Activated naive CD4-positive, alpha-beta T cell treated with anti-CD3 and anti-CD28 coated beads, Interleukin-2, amount 10 ng/mL, durations not matched to agents 7 days and 5 days (primary cell): ENCODE data around the gene SBDS.
A peak's percentile ranks its signal among the peaks of the same experiment; 100 is the strongest.
"Not testable (repeated sequence)": the region's sequence is repeated elsewhere in the genome, so short reads cannot be mapped to it uniquely, and the experiment has no call there.

ENCODE experiments used
- CTCF ChIA-PET: fragments of 350-600 bp; sonication (Branson Sonifier 250); formaldehyde crosslinking; loops from one replicate; lab custom pipeline; 2021; ENCODE audit warnings: antibody characterized with exemption; lab: Charles Lee
- DNase-seq: peaks from one replicate; pipeline ENCODE4 v3.0.0-alpha.2; 2020
- H3K27ac Mint-ChIP-seq: one replicate; pipeline ENCODE4 v1.8.0; 2021; ENCODE audit warnings: mild to moderate bottlenecking, moderate library complexity, mixed read lengths
- H3K27me3 Mint-ChIP-seq: one replicate; pipeline ENCODE4 v1.8.0; 2021; ENCODE audit warnings: mild to moderate bottlenecking, mixed read lengths
- H3K36me3 Mint-ChIP-seq: one replicate; pipeline ENCODE4 v1.8.0; 2021; ENCODE audit warnings: mixed read lengths
- H3K4me1 Mint-ChIP-seq: one replicate; pipeline ENCODE4 v1.8.0; 2021; ENCODE audit warnings: mixed read lengths
- H3K4me3 Mint-ChIP-seq: one replicate; pipeline ENCODE4 v1.8.0; 2021; ENCODE audit warnings: mild to moderate bottlenecking, moderate library complexity, mixed read lengths
- H3K9me3 Mint-ChIP-seq: one replicate; pipeline ENCODE4 v1.8.0; 2021; ENCODE audit warnings: mixed read lengths

The SBDS gene

GRCh38 chr7:66995050-66995776 lies at the start of gene SBDS:
Gene SBDS (minus strand): TSS chr7:66995586. CDS start chr7:66995417, 169 bp downstream.
- Mint-ChIP-seq H3K27ac (peak within 1 kb of the TSS; percentile 100), H3K36me3 (peaks cover 26% of the 10 kb centered on the region), H3K4me3 (peak within 1 kb of the TSS; percentile 93), H3K4me1 (peaks cover 33% of the 10 kb centered on the region)
- H3K9me3 Mint-ChIP-seq, H3K27me3 Mint-ChIP-seq: not testable (repeated sequence)
- DNase-seq = peak; percentile 96
- CTCF ChIA-PET = interaction anchor here (1.2 kb wide), 1 partner anchor 73 kb away, joined by 3 read pairs; no protein-coding TSS in a partner anchor

- CTCF ChIA-PET, H3K9me3 Mint-ChIP-seq, H3K36me3 Mint-ChIP-seq, H3K27ac Mint-ChIP-seq, DNase-seq, H3K27me3 Mint-ChIP-seq, H3K4me1 Mint-ChIP-seq, H3K4me3 Mint-ChIP-seq: not testable (repeated sequence)
These were observed 48.2 kb upstream of the SBDS start for GRCh38 chr7:67043559-67043930.

- H3K4me3 Mint-ChIP-seq, H3K36me3 Mint-ChIP-seq, H3K9me3 Mint-ChIP-seq, H3K4me1 Mint-ChIP-seq, H3K27ac Mint-ChIP-seq, DNase-seq, H3K27me3 Mint-ChIP-seq, CTCF ChIA-PET: not testable (repeated sequence)
These were observed 47.6 kb upstream of the SBDS start for GRCh38 chr7:67042781-67043558.

- H3K9me3 Mint-ChIP-seq, H3K4me1 Mint-ChIP-seq, H3K4me3 Mint-ChIP-seq, H3K36me3 Mint-ChIP-seq, DNase-seq, H3K27me3 Mint-ChIP-seq, H3K27ac Mint-ChIP-seq: not testable (repeated sequence)
- CTCF ChIA-PET = interaction anchor here (0.6 to 1.0 kb wide), 2 partner anchors 210 to 411 kb away, joined by 3 to 5 read pairs; no protein-coding TSS in a partner anchor
These were observed 45.4 kb upstream of the SBDS start for GRCh38 chr7:67040832-67041231.

- CTCF ChIA-PET, H3K27me3 Mint-ChIP-seq, H3K27ac Mint-ChIP-seq, H3K4me1 Mint-ChIP-seq, H3K9me3 Mint-ChIP-seq, H3K4me3 Mint-ChIP-seq, DNase-seq: not testable (repeated sequence)
- peaks cover 28% of the 10 kb centered on the region for H3K36me3 Mint-ChIP-seq
These were observed 41.3 kb upstream of the SBDS start for GRCh38 chr7:67036432-67037395.

GRCh38 chr7:67033251-67033650 lies 37.9 kb upstream of the SBDS start:
- CTCF ChIA-PET = no interaction called here
- Mint-ChIP-seq H3K9me3 (peaks cover 12% of the 10 kb centered on the region), H3K27ac (no peak overlapping the region), H3K4me3 (no peak overlapping the region), H3K27me3 (no peaks in the 10 kb centered on the region), H3K4me1 (no peaks in the 10 kb centered on the region), H3K36me3 (peaks cover 45% of the 10 kb centered on the region)
- DNase-seq = no peak

GRCh38 chr7:67031685-67032084 lies 36.3 kb upstream of the SBDS start:
- H3K4me1 Mint-ChIP-seq, CTCF ChIA-PET, DNase-seq, H3K4me3 Mint-ChIP-seq, H3K27me3 Mint-ChIP-seq, H3K27ac Mint-ChIP-seq: not testable (repeated sequence)
- peaks cover 12% of the 10 kb centered on the region for H3K9me3 Mint-ChIP-seq
- H3K36me3 Mint-ChIP-seq = peaks cover 53% of the 10 kb centered on the region

- peaks cover 50% of the 10 kb centered on the region for H3K36me3 Mint-ChIP-seq
- CTCF ChIA-PET, DNase-seq: not testable (repeated sequence)
These were observed 30.1 kb upstream of the SBDS start for GRCh38 chr7:67025459-67025858.

GRCh38 chr7:67022511-67022910 lies 27.1 kb upstream of the SBDS start:
- H3K27ac Mint-ChIP-seq = no peak overlapping the region
- H3K9me3 Mint-ChIP-seq = no peaks in the 10 kb centered on the region
- peaks cover 37% of the 10 kb centered on the region for H3K36me3 Mint-ChIP-seq
- H3K4me1 Mint-ChIP-seq = peaks cover 7% of the 10 kb centered on the region
- H3K27me3 Mint-ChIP-seq = no peaks in the 10 kb centered on the region
- H3K4me3 Mint-ChIP-seq = no peak overlapping the region
- CTCF ChIA-PET = no interaction called here
- DNase-seq = no peak

More at GRCh38 chr7:67025459-67025858, 30.1 kb upstream of the SBDS start:
- H3K27me3 Mint-ChIP-seq, H3K9me3 Mint-ChIP-seq, H3K4me1 Mint-ChIP-seq, H3K27ac Mint-ChIP-seq, H3K4me3 Mint-ChIP-seq: not testable (repeated sequence)

GRCh38 chr7:67021260-67021659 lies 25.9 kb upstream of the SBDS start:
- peaks cover 36% of the 10 kb centered on the region for H3K36me3 Mint-ChIP-seq
- DNase-seq = no peak

GRCh38 chr7:67019562-67020390 lies 24.4 kb upstream of the SBDS start:
- Mint-ChIP-seq H3K4me1 (peaks cover 7% of the 10 kb centered on the region), H3K4me3 (no peak overlapping the region), H3K27ac (peak overlapping the region; percentile 62), H3K9me3 (no peaks in the 10 kb centered on the region), H3K36me3 (peaks cover 35% of the 10 kb centered on the region), H3K27me3 (no peaks in the 10 kb centered on the region)
- no peak for DNase-seq
- CTCF ChIA-PET = no interaction called here

More at GRCh38 chr7:67021260-67021659, 25.9 kb upstream of the SBDS start:
- Mint-ChIP-seq H3K27ac (no peak overlapping the region), H3K9me3 (no peaks in the 10 kb centered on the region), H3K27me3 (no peaks in the 10 kb centered on the region), H3K4me1 (peaks cover 7% of the 10 kb centered on the region), H3K4me3 (no peak overlapping the region)
- CTCF ChIA-PET = no interaction called here

- CTCF ChIA-PET = no interaction called here
- H3K4me1 Mint-ChIP-seq = peaks cover 7% of the 10 kb centered on the region
- H3K36me3 Mint-ChIP-seq = peaks cover 33% of the 10 kb centered on the region
- H3K9me3 Mint-ChIP-seq = no peaks in the 10 kb centered on the region
- no peak overlapping the region for H3K4me3 Mint-ChIP-seq
- no peaks in the 10 kb centered on the region for H3K27me3 Mint-ChIP-seq
- H3K27ac Mint-ChIP-seq = peak overlapping the region; percentile 39
- DNase-seq = no peak
These were observed 23.6 kb upstream of the SBDS start for GRCh38 chr7:67018940-67019339.

GRCh38 chr7:67017971-67018370 lies 22.6 kb upstream of the SBDS start:
- H3K9me3 Mint-ChIP-seq, H3K27ac Mint-ChIP-seq, DNase-seq, H3K4me3 Mint-ChIP-seq, H3K27me3 Mint-ChIP-seq, CTCF ChIA-PET, H3K4me1 Mint-ChIP-seq: not testable (repeated sequence)
- peaks cover 33% of the 10 kb centered on the region for H3K36me3 Mint-ChIP-seq
